ENCODE results near the gene MTUS2. TPM values are rescaled to one million over a fixed set of nuclear protein-coding genes. Genes with fewer than 3 reads are reported as not detected.
"Not testable (repeated sequence)": the region's sequence is repeated elsewhere in the genome, so short reads cannot be mapped to it uniquely, and the experiment has no call there.

MTUS2 gene
- total RNA-seq, 1 donor from 2014 or later: 4.1 TPM

- H3K4me3 Mint-ChIP-seq: no peak overlapping the region
- no peak for TF ChIP-seq CTCF (conservative IDR thresholded peaks at IDR 0.05)
- H3K4me1 Mint-ChIP-seq (ENCODE audit: unreplicated experiment): peaks cover 5% of the 10 kb centered on the region
- H3K9me3 Mint-ChIP-seq: no peaks in the 10 kb centered on the region
- H3K36me3 Mint-ChIP-seq: no peaks in the 10 kb centered on the region
- H3K27ac Mint-ChIP-seq: no peak overlapping the region
- peaks cover 21% of the 10 kb centered on the region for H3K27me3 Mint-ChIP-seq
- DNase-seq (ENCODE audit: extremely low spot score, unreplicated experiment): no peak
Observed at GRCh38 chr13:28976636-28977035, 156.5 kb downstream of the MTUS2 start.

GRCh38 chr13:28978574-28978973 is 158.4 kb downstream of the MTUS2 start:
- H3K36me3 Mint-ChIP-seq: no peaks in the 10 kb centered on the region
- H3K27ac Mint-ChIP-seq: no peak overlapping the region
- DNase-seq (ENCODE audit: extremely low spot score, unreplicated experiment): no peak
- no peak overlapping the region for H3K4me3 Mint-ChIP-seq
- no peaks in the 10 kb centered on the region for H3K9me3 Mint-ChIP-seq
- peaks cover 25% of the 10 kb centered on the region for H3K27me3 Mint-ChIP-seq
- TF ChIP-seq CTCF (conservative IDR thresholded peaks at IDR 0.05): no peak
- peaks cover 5% of the 10 kb centered on the region for H3K4me1 Mint-ChIP-seq (ENCODE audit: unreplicated experiment)

GRCh38 chr13:28981530-28981929 is 161.4 kb downstream of the MTUS2 start:
- H3K27me3 Mint-ChIP-seq: peaks cover 13% of the 10 kb centered on the region
- no peak for DNase-seq (ENCODE audit: extremely low spot score, unreplicated experiment)
- H3K36me3 Mint-ChIP-seq: no peaks in the 10 kb centered on the region
- no peak overlapping the region for H3K27ac Mint-ChIP-seq
- H3K4me1 Mint-ChIP-seq (ENCODE audit: unreplicated experiment): peaks cover 4% of the 10 kb centered on the region
- H3K9me3 Mint-ChIP-seq: no peaks in the 10 kb centered on the region
- TF ChIP-seq CTCF (conservative IDR thresholded peaks at IDR 0.05): no peak
- H3K4me3 Mint-ChIP-seq: no peak overlapping the region

- peaks cover 9% of the 10 kb centered on the region for H3K27me3 Mint-ChIP-seq
- no peak for DNase-seq (ENCODE audit: extremely low spot score, unreplicated experiment)
- peaks cover 4% of the 10 kb centered on the region for H3K4me1 Mint-ChIP-seq (ENCODE audit: unreplicated experiment)
- TF ChIP-seq CTCF (conservative IDR thresholded peaks at IDR 0.05): no peak
- H3K4me3 Mint-ChIP-seq: no peak overlapping the region
- H3K27ac Mint-ChIP-seq: no peak overlapping the region
- no peaks in the 10 kb centered on the region for H3K36me3 Mint-ChIP-seq
- no peaks in the 10 kb centered on the region for H3K9me3 Mint-ChIP-seq
Observed at GRCh38 chr13:28983641-28984040, 163.5 kb downstream of the MTUS2 start.

GRCh38 chr13:28984326-28984725 is 164.2 kb downstream of the MTUS2 start:
- no peak overlapping the region for H3K4me3 Mint-ChIP-seq
- H3K9me3 Mint-ChIP-seq: no peaks in the 10 kb centered on the region
- no peak overlapping the region for H3K27ac Mint-ChIP-seq
- TF ChIP-seq CTCF (conservative IDR thresholded peaks at IDR 0.05): no peak
- no peak for DNase-seq (ENCODE audit: extremely low spot score, unreplicated experiment)
- H3K27me3 Mint-ChIP-seq: peaks cover 9% of the 10 kb centered on the region
- peaks cover 4% of the 10 kb centered on the region for H3K4me1 Mint-ChIP-seq (ENCODE audit: unreplicated experiment)
- no peaks in the 10 kb centered on the region for H3K36me3 Mint-ChIP-seq

GRCh38 chr13:28984825-28985224 is 164.7 kb downstream of the MTUS2 start:
- Mint-ChIP-seq H3K9me3 (no peaks in the 10 kb centered on the region), H3K36me3 (no peaks in the 10 kb centered on the region), H3K4me3 (no peak overlapping the region), H3K27ac (no peak overlapping the region), H3K27me3 (peaks cover 9% of the 10 kb centered on the region), H3K4me1 (ENCODE audit: unreplicated experiment) (peaks cover 4% of the 10 kb centered on the region)
- TF ChIP-seq CTCF (conservative IDR thresholded peaks at IDR 0.05): no peak
- no peak for DNase-seq (ENCODE audit: extremely low spot score, unreplicated experiment)

- H3K4me3 Mint-ChIP-seq; H3K36me3 Mint-ChIP-seq; H3K27ac Mint-ChIP-seq; DNase-seq (ENCODE audit: extremely low spot score, unreplicated experiment); H3K27me3 Mint-ChIP-seq; H3K4me1 Mint-ChIP-seq (ENCODE audit: unreplicated experiment); H3K9me3 Mint-ChIP-seq: not testable (repeated sequence)
Observed at GRCh38 chr13:28990378-28990777, 170.2 kb downstream of the MTUS2 start.
